Panc1 (cell line): ENCODE data around the gene ISLR. TPM values are rescaled to one million over a fixed set of nuclear protein-coding genes. Genes with fewer than 3 reads are reported as not detected.

Experiments
- ATAC-seq: fragments of 200-7000 bp; cut with Tn5 transposase; 2 replicates; pipeline ENCODE4 v1.9.1; 2020; ENCODE audit warnings: mild to moderate bottlenecking, moderate library complexity
- BruUV-seq: library from RNA; stranded (reverse); fragments of 400-500 nt; replicated peaks from 2 replicates; lab custom pipeline; 2021; lab: Mats Ljungman, UMichigan
- CTCF ChIA-PET: fragments of 300-600 bp; sonication (Branson Sonifier 250); formaldehyde crosslinking; loops from one replicate; lab custom pipeline; 2022; ENCODE audit warnings: antibody characterized with exemption; lab: Charles Lee
- POLR2A ChIA-PET: fragments of 300-600 bp; sonication (Branson Sonifier 250); formaldehyde crosslinking; loops from one replicate; lab custom pipeline; 2022; ENCODE audit warnings: antibody characterized with exemption; lab: Charles Lee
- DNase-seq: peaks from one replicate; pipeline ENCODE4 v3.0.0-alpha.2; 2010; ENCODE audit warnings: low read depth, low spot score
- H3K27ac ChIP-seq: 2 replicates; pipeline ENCODE4 v1.5.1; 2011; ENCODE audit warnings: mild to moderate bottlenecking, low read length, inconsistent platforms
- H3K27me3 ChIP-seq: fragments of 200-500 bp; sonication (Bioruptor generic); 2 replicates; pipeline ENCODE4 v1.6.0; 2014; ENCODE audit warnings: low read length, inconsistent platforms; ENCODE audit not compliant: control insufficient read depth, insufficient read depth
- H3K36me3 ChIP-seq: fragments of 200-500 bp; sonication (Bioruptor generic); 2 replicates; pipeline ENCODE4 v1.5.1; 2014; ENCODE audit warnings: inconsistent platforms, mild to moderate bottlenecking, low read length, moderate library complexity; ENCODE audit not compliant: control insufficient read depth, insufficient read depth
- H3K4me1 ChIP-seq: 2 replicates; pipeline ENCODE4 v1.5.1; 2011; ENCODE audit warnings: inconsistent platforms, mild to moderate bottlenecking, low read length, moderate library complexity; ENCODE audit not compliant: control insufficient read depth, insufficient read depth
- H3K4me3 ChIP-seq, 2 experiments: 2 replicates each; pipeline ENCODE4 v1.5.1; 2011 to 2012; ENCODE audit warnings: low read depth in 2 of 2, low read length in 2 of 2, mild to moderate bottlenecking in 2 of 2, inconsistent platforms in 1 of 2, moderate library complexity in 1 of 2
- H3K9me3 ChIP-seq: fragments of 200-500 bp; sonication (Bioruptor generic); 2 replicates; pipeline ENCODE4 v1.5.1; 2014; ENCODE audit warnings: low read depth, mild to moderate bottlenecking, inconsistent platforms, low read length, moderate library complexity; ENCODE audit not compliant: control insufficient read depth, insufficient read depth
- POLR2AphosphoS5 ChIP-seq: IDR thresholded peaks from 2 replicates; pipeline ENCODE4 v1.6.1; 2012; ENCODE audit warnings: mild to moderate bottlenecking, low read depth, low read length, moderate library complexity
- SIN3A ChIP-seq: IDR thresholded peaks from 2 replicates; pipeline ENCODE4 v1.6.1; 2012; ENCODE audit warnings: low read depth, mild to moderate bottlenecking, low read length, moderate library complexity, borderline replicate concordance; ENCODE audit not compliant: insufficient read depth
- TCF7L2 ChIP-seq: IDR thresholded peaks from 2 replicates; pipeline ENCODE4 v1.6.1; 2011; ENCODE audit warnings: mild to moderate bottlenecking, low read depth, low read length, inconsistent platforms
- in situ Hi-C: cut with HindIII; loops from 2 replicates; pipeline ENCODE4 v1.10.0; 2016; ENCODE audit warnings: low sequenced_read_pairs, low pct_unique_long_range_greater_than_20kb
- intact Hi-C: fragments of 100-400 bp; cut with micrococcal nuclease; formaldehyde crosslinking; loops from one replicate; pipeline ENCODE4 v1.10.0; 2022; ENCODE audit not compliant: unreplicated experiment
- total RNA-seq: library from RNA; stranded (reverse); gene quantifications from one replicate; pipeline ENCODE4 v1.2.1, GENCODE V29; 2021; ENCODE audit not compliant: unreplicated experiment
- TF ChIP-seq, protein P1 (sequence below), 2 experiments: IDR thresholded peaks; 2 replicates each; pipeline ENCODE4 v1.6.1; 2011 to 2012; ENCODE audit warnings: low read depth in 2 of 2, control low read depth in 1 of 2, low read length in 1 of 2, mild to moderate bottlenecking in 1 of 2, moderate library complexity in 1 of 2; ENCODE audit not compliant: insufficient read depth in 1 of 2
- TF ChIP-seq, protein P2 (sequence below): fragments of 450-650 bp; IDR thresholded peaks from 2 replicates; pipeline ENCODE4 v1.5.1; 2017; ENCODE audit warnings: mild to moderate bottlenecking

ISLR gene
- total RNA-seq, 1 experiment from 2014 or later, result 0.28 TPM

DNA sequence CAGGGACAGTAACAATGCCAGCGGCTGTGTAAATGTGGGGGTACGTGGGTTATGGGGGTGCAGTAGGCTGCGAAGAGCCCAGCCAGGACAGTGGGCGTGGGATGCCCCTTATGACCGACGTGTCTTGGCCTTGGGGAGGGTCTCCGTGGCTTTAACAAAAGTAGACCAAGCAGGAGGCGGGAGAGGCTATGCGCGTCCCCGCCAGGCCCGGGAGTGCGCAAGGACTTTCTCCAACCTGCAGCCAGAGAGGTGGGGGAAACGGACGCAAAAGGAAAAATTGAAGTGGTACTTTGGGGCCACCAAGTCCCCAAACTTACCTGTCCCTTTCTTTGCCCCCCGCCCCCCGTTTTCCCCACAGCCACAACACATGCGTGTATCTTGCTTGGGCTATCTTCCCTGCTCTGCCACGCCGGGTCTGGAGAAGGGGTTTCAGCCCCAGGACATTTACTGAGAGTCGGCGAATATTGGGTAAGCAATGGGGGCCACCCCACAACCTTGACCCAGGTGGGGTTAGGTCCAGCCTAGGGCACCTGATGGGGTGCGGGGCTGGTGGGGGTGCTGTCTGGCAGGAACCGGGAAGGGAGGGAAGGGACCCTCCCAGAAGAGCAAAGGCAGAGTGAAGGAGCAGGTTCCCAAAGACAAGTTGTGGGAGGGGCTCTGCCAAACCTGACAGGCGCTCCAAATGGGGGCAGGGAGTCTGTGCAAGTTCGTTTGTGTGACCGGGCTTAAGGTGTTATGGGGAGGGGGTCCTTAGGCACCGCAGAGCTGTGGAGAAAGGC lies 42.5 kb upstream of the ISLR start:
- no peak overlapping the region for H3K4me3 ChIP-seq
- peaks cover 14% of the 10 kb centered on the region for H3K4me1 ChIP-seq
- no peaks in the 10 kb centered on the region for H3K9me3 ChIP-seq
- no peak overlapping the region for H3K27ac ChIP-seq
- DNase-seq, result no peak
- ATAC-seq, result no peak
- TF ChIP-seq POLR2AphosphoS5 (no peak), TCF7L2 (no peak), SIN3A (no peak)
- TF ChIP-seq, protein P1, sequence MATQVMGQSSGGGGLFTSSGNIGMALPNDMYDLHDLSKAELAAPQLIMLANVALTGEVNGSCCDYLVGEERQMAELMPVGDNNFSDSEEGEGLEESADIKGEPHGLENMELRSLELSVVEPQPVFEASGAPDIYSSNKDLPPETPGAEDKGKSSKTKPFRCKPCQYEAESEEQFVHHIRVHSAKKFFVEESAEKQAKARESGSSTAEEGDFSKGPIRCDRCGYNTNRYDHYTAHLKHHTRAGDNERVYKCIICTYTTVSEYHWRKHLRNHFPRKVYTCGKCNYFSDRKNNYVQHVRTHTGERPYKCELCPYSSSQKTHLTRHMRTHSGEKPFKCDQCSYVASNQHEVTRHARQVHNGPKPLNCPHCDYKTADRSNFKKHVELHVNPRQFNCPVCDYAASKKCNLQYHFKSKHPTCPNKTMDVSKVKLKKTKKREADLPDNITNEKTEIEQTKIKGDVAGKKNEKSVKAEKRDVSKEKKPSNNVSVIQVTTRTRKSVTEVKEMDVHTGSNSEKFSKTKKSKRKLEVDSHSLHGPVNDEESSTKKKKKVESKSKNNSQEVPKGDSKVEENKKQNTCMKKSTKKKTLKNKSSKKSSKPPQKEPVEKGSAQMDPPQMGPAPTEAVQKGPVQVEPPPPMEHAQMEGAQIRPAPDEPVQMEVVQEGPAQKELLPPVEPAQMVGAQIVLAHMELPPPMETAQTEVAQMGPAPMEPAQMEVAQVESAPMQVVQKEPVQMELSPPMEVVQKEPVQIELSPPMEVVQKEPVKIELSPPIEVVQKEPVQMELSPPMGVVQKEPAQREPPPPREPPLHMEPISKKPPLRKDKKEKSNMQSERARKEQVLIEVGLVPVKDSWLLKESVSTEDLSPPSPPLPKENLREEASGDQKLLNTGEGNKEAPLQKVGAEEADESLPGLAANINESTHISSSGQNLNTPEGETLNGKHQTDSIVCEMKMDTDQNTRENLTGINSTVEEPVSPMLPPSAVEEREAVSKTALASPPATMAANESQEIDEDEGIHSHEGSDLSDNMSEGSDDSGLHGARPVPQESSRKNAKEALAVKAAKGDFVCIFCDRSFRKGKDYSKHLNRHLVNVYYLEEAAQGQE (IDR thresholded peaks at IDR 0.05; ENCODE audit: insufficient read depth in 1 of 2, low read depth in 2 of 2, low read length in 1 of 2), result no peak
- H3K36me3 ChIP-seq, result no peaks in the 10 kb centered on the region
- peaks cover 16% of the 10 kb centered on the region; the same call in 1 of the 2 replicates for H3K27me3 ChIP-seq
- intact Hi-C loops, result no loop called here
- POLR2A ChIA-PET, result no interaction called here
- BruUV-seq, result no TSS peak
- in situ Hi-C loops, result no loop called here
- CTCF ChIA-PET, result interaction anchor here (1.1 kb wide), 1 partner anchor 176 kb away, joined by 3 read pairs; no protein-coding TSS in a partner anchor

DNA sequence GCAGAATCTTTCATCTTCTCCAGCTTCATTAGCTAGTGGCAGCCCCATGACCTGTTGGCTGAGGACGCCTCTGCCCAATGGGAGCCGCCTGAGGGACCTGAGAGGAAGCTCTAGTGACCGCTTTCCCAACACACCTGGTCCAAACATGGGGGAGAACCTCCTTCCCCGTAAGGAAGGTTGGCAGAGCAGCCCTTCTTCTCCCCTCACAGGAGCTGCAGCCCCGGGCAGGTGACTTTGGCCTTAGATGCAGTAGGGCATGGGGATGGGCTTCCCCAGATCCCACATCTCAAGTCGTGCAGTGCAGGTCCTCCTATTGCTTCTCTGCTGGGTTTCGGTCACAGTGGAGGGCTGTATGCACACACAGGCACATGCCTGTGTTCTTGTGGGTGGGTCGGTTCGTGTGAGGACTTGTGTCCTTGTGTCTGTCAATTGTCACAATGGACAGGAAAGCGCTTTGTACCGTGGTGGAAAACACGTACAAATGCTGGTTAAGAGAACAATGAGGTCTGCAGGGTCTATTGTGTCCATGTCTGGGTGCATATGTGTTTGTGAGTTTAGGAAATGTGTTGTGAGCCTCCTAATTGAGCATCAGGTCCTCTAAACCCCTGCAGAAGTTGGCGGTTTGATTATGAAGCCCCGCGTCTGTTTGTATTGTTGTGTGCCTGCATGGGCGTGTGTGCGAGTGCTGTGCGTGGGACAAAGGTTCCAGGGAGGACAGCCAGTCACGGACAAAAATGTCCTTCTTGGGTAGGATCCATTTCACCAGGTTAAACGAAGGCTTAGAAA lies 41.7 kb upstream of the ISLR start:
- H3K27me3 ChIP-seq, result peaks cover 16% of the 10 kb centered on the region; the same call in 1 of the 2 replicates
- no peak overlapping the region for H3K27ac ChIP-seq
- ATAC-seq (no peak), DNase-seq (no peak)
- ChIA-PET POLR2A (no interaction called here), CTCF (interaction anchor here (1.1 kb wide), 1 partner anchor 176 kb away, joined by 3 read pairs; no protein-coding TSS in a partner anchor)
- H3K4me1 ChIP-seq, result peaks cover 14% of the 10 kb centered on the region
- H3K36me3 ChIP-seq, result no peaks in the 10 kb centered on the region
- TF ChIP-seq, protein P2, sequence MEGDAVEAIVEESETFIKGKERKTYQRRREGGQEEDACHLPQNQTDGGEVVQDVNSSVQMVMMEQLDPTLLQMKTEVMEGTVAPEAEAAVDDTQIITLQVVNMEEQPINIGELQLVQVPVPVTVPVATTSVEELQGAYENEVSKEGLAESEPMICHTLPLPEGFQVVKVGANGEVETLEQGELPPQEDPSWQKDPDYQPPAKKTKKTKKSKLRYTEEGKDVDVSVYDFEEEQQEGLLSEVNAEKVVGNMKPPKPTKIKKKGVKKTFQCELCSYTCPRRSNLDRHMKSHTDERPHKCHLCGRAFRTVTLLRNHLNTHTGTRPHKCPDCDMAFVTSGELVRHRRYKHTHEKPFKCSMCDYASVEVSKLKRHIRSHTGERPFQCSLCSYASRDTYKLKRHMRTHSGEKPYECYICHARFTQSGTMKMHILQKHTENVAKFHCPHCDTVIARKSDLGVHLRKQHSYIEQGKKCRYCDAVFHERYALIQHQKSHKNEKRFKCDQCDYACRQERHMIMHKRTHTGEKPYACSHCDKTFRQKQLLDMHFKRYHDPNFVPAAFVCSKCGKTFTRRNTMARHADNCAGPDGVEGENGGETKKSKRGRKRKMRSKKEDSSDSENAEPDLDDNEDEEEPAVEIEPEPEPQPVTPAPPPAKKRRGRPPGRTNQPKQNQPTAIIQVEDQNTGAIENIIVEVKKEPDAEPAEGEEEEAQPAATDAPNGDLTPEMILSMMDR, result no peak
- TF ChIP-seq, protein P1 (IDR thresholded peaks at IDR 0.05; ENCODE audit: insufficient read depth in 1 of 2, low read depth in 2 of 2, low read length in 1 of 2), result no peak
- no peak for TF ChIP-seq POLR2AphosphoS5
- no peak for TF ChIP-seq SIN3A
- TF ChIP-seq TCF7L2, result no peak
- intact Hi-C loops (no loop called here), in situ Hi-C loops (no loop called here)
- BruUV-seq, result no TSS peak
- no peak overlapping the region for H3K4me3 ChIP-seq
- H3K9me3 ChIP-seq, result no peaks in the 10 kb centered on the region
